COLO668 (cell line): ENCODE measurements around the gene SERPINA5.
"Not testable (repeated sequence)": the region's sequence is repeated elsewhere in the genome, so short reads cannot be mapped to it uniquely, and the experiment has no call there.

Experiments
- DNase-seq: peaks from one replicate; lab custom pipeline; 2025; ENCODE audit not compliant: unreplicated experiment; lab: John Stamatoyannopoulos, UW

Gene SERPINA5

DNA sequence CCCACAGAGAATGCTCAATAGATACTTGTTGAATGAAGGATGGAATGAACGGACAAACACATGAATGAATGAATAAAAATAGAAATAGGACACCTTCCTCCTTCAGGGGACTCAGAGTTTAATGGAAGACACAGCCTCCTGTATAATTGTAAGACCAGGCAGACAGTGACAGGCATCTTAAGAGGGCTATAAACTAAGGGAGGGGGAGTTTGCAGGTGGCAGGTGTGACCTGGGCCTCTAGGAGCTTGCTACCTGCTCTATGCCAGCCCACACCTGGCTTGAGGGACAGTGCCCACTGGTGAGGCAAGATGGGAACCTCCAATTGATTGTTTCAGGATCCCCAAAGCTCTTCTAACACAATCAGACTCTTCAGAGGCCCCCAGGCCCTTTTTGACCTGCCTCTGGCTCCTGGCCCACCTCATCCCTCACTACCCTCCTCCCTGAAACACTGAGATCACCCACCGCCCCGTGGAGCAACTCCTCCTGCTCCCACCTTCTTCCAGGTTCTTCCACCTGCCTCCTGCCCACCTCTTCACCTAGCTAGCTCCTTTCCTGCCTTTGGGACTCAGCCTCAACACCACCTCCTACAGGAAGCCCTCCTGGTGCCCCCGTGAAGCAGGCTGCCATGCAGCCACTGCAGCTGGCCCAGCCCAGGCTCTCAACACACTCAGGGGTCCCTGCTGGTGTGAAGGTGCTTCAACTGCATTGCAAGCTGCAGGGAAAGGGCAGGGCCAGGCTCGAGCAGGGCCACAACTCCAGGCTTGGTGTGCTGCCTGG, 40.3 kb downstream of the SERPINA5 start:
- DNase-seq, result no peak

DNA sequence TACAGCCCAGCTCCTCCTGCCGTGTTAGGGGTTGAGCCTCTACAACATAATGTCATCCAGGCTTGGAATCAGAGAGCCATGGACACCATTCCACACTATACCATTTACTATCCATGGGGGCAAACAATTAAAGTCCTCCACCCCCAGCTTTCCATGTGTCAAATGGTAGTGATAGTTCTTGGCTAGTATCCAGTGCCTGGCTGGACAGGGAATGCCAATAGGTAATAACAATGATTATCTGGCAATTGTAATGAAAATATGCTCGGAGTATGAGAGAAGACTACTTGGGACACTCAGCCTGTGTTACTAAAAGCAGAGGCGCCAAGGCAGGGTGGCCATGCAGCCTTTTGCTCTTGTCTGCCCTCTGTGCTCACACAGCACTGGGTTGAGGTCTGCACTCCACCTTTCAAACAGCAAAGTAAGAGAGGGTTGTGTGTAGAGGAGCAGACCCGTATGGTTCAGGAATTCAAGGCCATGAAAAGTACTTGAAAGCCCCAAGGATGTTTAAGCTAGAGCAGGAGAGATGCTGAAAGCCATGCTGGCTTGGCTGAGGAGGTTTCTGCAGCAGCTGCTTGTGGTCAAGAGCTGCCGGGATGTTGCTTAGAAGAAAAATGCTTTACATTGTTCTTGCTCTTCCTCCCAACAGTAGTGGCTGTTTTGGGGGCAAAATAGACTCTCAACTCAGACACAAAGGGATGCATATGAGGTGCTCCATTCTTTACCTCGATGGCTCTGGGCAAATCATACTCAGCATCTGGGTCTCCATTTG, 41.6 kb downstream of the SERPINA5 start:
- no peak for DNase-seq

DNA sequence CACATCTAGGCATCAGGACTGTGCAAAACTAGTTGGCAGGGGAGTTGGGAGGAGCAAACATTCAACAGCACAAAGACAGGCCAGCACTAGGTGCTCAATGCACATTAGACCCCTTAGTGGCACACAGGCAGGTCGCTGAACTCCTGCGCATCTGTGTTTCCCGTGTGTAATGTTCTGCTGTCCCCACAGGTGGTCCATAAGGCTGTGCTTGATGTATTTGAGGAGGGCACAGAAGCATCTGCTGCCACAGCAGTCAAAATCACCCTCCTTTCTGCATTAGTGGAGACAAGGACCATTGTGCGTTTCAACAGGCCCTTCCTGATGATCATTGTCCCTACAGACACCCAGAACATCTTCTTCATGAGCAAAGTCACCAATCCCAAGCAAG, 42.2 kb downstream of the SERPINA5 start:
- DNase-seq, result no peak

GRCh38 chr14:94623856-94624499, 42.8 kb downstream of the SERPINA5 start:
- DNase-seq, result no peak

GRCh38 chr14:94624537-94625352, 43.5 kb downstream of the SERPINA5 start:
- no peak for DNase-seq

- no peak for DNase-seq
Observed at GRCh38 chr14:94625353-94625635, 44.1 kb downstream of the SERPINA5 start.

GRCh38 chr14:94628578-94628977, 47.4 kb downstream of the SERPINA5 start:
- no peak for DNase-seq

GRCh38 chr14:94630396-94630795, 49.2 kb downstream of the SERPINA5 start:
- no peak for DNase-seq

- no peak for DNase-seq
Observed at GRCh38 chr14:94631050-94631449, 49.8 kb downstream of the SERPINA5 start.

GRCh38 chr14:94631536-94632304, 50.5 kb downstream of the SERPINA5 start:
- no peak for DNase-seq

DNA sequence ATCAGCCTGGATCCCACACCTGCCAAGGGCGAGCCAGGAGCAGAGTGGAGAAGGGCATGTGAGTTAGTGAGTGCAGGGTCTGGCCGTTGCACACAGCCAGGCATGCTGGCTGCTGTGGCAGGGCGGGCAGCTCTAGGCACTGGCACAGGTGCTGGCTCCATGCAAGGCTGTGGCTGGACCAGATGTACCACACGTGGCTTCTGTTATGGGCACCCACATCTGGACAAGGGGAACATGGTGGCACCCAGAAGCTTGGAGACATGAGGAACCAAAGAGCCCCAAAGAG, 51.0 kb downstream of the SERPINA5 start:
- no peak for DNase-seq

DNA sequence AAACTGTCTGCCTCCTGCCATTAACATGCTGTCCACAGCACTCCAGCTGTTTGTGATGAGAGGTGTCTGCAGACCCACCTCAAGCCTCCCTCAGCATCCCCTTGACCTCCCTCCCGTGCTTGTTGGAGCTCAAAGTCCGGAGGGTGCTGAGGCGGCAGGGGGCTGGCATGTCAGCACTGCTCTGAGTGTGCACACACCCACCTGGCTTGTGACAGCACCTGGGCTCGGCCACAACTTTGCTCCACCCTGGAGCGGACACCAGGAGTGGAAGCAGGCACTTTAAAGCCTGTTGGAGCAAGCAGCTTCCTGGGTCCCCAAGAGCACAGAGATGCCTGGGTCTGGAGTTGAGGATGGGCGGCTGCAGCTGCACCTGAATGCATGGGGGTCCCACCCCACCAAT, 51.9 kb downstream of the SERPINA5 start:
- DNase-seq, result no peak

- no peak for DNase-seq
Observed at GRCh38 chr14:94635154-94635553, 53.9 kb downstream of the SERPINA5 start.

GRCh38 chr14:94636744-94637412, 55.7 kb downstream of the SERPINA5 start:
- DNase-seq, result no peak

DNA sequence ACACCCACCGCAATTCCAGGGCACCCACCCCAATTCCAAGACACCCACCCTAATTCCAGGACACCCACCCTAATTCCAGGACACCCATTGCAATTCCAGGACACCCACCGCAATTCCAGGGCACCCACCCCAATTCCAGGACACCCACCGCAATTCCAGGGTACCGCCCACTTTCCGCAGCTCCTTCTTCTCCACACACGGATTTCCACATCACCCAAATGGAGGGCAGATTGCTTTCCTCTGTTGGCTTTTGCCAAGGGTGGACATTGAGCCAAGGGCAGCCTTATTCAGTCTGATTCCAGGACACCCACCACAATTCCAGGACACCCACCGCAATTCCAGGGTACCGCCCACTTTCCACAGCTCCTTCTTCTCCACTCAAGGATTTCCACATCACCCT, 56.6 kb downstream of the SERPINA5 start:
- DNase-seq, result not testable (repeated sequence)

DNA sequence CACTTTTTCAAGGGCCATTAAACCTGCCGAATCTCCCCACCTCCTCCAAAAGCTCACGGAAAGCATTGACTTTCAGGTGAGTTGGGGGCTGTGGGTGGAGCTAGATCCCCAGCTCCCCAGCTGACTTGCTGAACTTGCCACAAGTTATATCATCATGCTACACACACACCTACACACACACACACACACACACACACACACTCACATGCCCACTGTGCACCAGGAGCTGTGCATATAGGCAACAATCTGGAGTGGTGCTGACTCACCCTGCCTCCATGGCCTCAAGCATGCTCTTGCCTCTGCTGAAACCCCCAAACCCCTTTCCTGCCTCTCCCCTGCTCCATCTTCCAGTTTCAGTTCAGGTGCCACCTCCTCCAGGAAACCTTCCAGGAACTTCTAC, 57.1 kb downstream of the SERPINA5 start:
- no peak for DNase-seq

DNA sequence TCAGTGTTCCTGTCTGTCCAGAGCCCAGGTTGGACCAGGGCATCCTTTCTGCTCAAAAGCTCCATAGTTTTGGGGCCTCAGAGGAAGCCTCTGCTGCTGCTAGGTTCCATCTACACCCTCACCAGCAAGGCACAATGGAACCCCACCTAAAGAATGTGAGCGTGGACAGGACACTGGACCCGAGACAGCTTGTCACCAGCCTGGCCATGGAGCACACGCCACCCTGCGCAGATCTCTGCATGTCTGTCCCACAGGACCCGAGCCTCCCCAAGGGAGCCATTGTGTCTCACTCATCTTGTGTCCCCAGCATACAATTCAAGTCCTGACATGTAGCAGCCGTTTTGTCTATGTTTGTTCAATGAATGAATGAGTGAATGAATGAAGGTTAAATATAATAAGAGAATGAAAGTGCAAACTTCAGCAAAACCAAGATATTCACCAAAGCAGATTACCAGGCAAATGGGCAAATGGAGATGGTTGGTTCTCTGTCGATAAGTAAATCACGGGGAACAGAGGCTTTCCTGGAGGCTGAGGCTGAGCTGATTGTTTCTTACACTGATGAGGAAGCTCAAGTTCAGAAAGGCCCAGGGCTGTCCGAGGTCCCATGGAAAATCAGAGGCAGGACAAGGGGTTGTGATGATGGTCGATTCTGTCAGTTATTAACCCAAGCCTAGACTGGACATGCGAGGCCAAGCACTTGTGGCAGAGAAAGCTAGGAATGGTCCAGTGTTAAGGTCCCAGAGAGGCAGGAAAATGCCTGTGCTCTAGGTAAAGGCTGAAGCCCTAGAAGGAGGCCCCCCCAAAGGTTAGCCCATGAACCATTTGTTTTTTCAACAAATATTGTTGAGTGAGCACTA, 58.0 kb downstream of the SERPINA5 start:
- no peak for DNase-seq

DNA sequence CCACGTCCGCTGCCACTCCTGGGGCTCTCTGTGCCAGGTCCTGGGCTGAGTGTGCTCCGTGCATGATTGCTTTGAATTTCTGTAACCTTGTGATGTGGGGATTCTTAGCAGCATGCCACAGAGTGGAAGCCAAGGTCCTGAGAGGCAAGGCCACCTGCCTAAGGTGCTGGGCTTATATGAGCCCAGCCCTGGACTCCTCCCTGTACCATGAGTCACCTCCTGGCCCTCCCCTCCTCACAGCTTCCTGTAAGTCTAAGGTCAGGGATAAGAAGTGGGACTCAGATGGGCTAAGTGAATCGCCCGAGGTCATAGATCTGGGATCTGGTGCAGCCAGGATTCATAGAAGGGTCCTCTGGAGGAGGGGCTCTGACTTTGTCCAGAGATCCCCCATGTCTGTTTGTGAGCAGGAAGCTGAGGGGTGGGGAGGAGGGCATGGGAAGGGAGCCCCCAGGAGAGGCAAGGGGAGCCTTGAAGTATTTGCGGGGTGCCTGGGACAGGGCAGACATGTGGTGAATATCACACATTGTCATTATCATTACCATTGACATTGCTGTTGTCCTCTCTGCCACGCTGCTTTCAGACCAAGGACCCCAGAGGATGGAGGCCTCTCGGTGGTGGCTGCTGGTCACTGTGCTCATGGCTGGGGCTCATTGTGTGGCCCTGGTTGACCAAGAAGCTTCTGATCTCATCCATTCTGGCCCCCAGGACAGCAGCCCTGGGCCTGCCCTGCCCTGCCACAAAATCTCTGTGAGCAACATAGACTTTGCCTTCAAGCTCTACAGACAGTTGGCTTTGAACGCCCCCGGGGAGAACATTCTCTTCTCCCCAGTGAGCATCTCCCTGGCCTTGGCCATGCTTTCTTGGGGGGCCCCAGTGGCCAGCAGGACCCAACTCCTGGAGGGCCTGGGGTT, 59.8 kb downstream of the SERPINA5 start:
- no peak for DNase-seq

GRCh38 chr14:94641632-94641955, 60.4 kb downstream of the SERPINA5 start:
- no peak for DNase-seq
